Kasumi-1 (cell line): Measurements from ENCODE around the gene PA2G4.

Experiments used
- DNase-seq, 2 experiments: peaks; one replicate each; lab custom pipeline; 2025; lab: John Stamatoyannopoulos, UW

Gene PA2G4

GRCh38 chr12:56126732-56127239 is 22.4 kb downstream of the PA2G4 start:
- peak; percentile 39 to 45 for DNase-seq

- DNase-seq: no peak
Measured at GRCh38 chr12:56127485-56127887, 23.1 kb downstream of the PA2G4 start.

GRCh38 chr12:56127888-56128669 is 23.7 kb downstream of the PA2G4 start, which contains the start of gene ESYT1:
Gene ESYT1, plus strand, starts transcription at chr12:56128267. Its CDS starts 53 bp downstream, at chr12:56128320.
- DNase-seq: peak; percentile 99

- DNase-seq: peak; percentile 40 to 71
Measured at GRCh38 chr12:56128670-56129205, 24.4 kb downstream of the PA2G4 start.

GRCh38 chr12:56129206-56129941 is 25.0 kb downstream of the PA2G4 start:
- DNase-seq: peak; percentile 80 to 82

- no peak for DNase-seq
Measured at GRCh38 chr12:56129942-56130495, 25.7 kb downstream of the PA2G4 start.

GRCh38 chr12:56130876-56131275 is 26.5 kb downstream of the PA2G4 start:
- no peak for DNase-seq

- no peak for DNase-seq
Measured at GRCh38 chr12:56134897-56135296, 30.5 kb downstream of the PA2G4 start.

- DNase-seq: no peak
Measured at GRCh38 chr12:56137853-56138571, 33.7 kb downstream of the PA2G4 start.

- DNase-seq: no peak
Measured at GRCh38 chr12:56141946-56142784, 37.8 kb downstream of the PA2G4 start.

- DNase-seq: no peak
Measured at GRCh38 chr12:56143217-56143616, 38.9 kb downstream of the PA2G4 start.

GRCh38 chr12:56143870-56144269 is 39.5 kb downstream of the PA2G4 start:
- DNase-seq: no peak

- no peak for DNase-seq
Measured at GRCh38 chr12:56145217-56145616, 40.9 kb downstream of the PA2G4 start.

- DNase-seq: no peak
Measured at GRCh38 chr12:56146492-56147460, 42.4 kb downstream of the PA2G4 start.

- no peak for DNase-seq
Measured at GRCh38 chr12:56150563-56150962, 46.2 kb downstream of the PA2G4 start.

GRCh38 chr12:56151672-56152131 is 47.3 kb downstream of the PA2G4 start:
- DNase-seq: peak; percentile 52 to 62

- peak; percentile 88 to 94 for DNase-seq
Measured at GRCh38 chr12:56152132-56152755, 47.9 kb downstream of the PA2G4 start, which contains the start of gene MYL6B. Gene MYL6B, plus strand, starts transcription at chr12:56152587. Its CDS starts 1,332 bp downstream, at chr12:56153919.

GRCh38 chr12:56152756-56153677 is 48.7 kb downstream of the PA2G4 start:
- DNase-seq: no peak
